A673 (cell line): Measurements from ENCODE around the gene TCF12.

Source experiments
- EZH2 ChIP-seq: fragments of 200-600 bp; sonication (generic); IDR thresholded peaks from 2 replicates; pipeline ENCODE4 v1.6.1; 2017; ENCODE audit warnings: borderline replicate concordance, low read depth, mild to moderate bottlenecking, mixed read lengths, antibody characterized with exemption, low read length; ENCODE audit not compliant: poor library complexity, severe bottlenecking
- TF ChIP-seq, protein P1 (sequence below): fragments of 300-800, 200-600 bp; sonication (generic); conservative IDR thresholded peaks from 2 replicates; pipeline ENCODE4 v1.5.1; 2017; ENCODE audit warnings: low read depth, mild to moderate bottlenecking, antibody characterized with exemption, low read length, moderate library complexity, mixed read lengths

- TF ChIP-seq, protein P1, sequence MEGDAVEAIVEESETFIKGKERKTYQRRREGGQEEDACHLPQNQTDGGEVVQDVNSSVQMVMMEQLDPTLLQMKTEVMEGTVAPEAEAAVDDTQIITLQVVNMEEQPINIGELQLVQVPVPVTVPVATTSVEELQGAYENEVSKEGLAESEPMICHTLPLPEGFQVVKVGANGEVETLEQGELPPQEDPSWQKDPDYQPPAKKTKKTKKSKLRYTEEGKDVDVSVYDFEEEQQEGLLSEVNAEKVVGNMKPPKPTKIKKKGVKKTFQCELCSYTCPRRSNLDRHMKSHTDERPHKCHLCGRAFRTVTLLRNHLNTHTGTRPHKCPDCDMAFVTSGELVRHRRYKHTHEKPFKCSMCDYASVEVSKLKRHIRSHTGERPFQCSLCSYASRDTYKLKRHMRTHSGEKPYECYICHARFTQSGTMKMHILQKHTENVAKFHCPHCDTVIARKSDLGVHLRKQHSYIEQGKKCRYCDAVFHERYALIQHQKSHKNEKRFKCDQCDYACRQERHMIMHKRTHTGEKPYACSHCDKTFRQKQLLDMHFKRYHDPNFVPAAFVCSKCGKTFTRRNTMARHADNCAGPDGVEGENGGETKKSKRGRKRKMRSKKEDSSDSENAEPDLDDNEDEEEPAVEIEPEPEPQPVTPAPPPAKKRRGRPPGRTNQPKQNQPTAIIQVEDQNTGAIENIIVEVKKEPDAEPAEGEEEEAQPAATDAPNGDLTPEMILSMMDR: peak; percentile 67
- TF ChIP-seq EZH2: no peak
Observed at GRCh38 chr15:57213862-57214261, 295.4 kb downstream of the TCF12 start.
